Calu3 (cell line): ENCODE results near the gene LCNL1. TPM values are rescaled to one million over a fixed set of nuclear protein-coding genes. Genes with fewer than 3 reads are reported as not detected.

Experiments used
- BruUV-seq: library from RNA; stranded (reverse); fragments of 400-500 nt; replicated peaks from 2 replicates; lab custom pipeline; 2021; lab: Mats Ljungman, UMichigan
- CTCF ChIA-PET: fragments of 300-600 bp; sonication (Branson Sonifier 250); formaldehyde crosslinking; loops from one replicate; lab custom pipeline; 2022; ENCODE audit warnings: antibody characterized with exemption; lab: Charles Lee
- DNase-seq: peaks from one replicate; pipeline ENCODE4 v3.0.0; 2022
- H3K27ac Mint-ChIP-seq: one replicate; pipeline ENCODE4 v1.8.0; 2022; ENCODE audit warnings: mixed read lengths; ENCODE audit not compliant: unreplicated experiment
- H3K27me3 Mint-ChIP-seq: one replicate; pipeline ENCODE4 v1.8.0; 2022; ENCODE audit warnings: mixed read lengths; ENCODE audit not compliant: unreplicated experiment
- H3K36me3 Mint-ChIP-seq: one replicate; pipeline ENCODE4 v1.8.0; 2022; ENCODE audit warnings: mild to moderate bottlenecking, moderate library complexity, mixed read lengths; ENCODE audit not compliant: insufficient read depth, unreplicated experiment
- H3K4me1 Mint-ChIP-seq: one replicate; pipeline ENCODE4 v1.8.0; 2022; ENCODE audit warnings: mild to moderate bottlenecking, low read depth, mixed read lengths; ENCODE audit not compliant: unreplicated experiment
- H3K4me3 Mint-ChIP-seq: one replicate; pipeline ENCODE4 v1.8.0; 2022; ENCODE audit warnings: mild to moderate bottlenecking, low read depth, moderate library complexity, mixed read lengths; ENCODE audit not compliant: unreplicated experiment
- H3K9me3 Mint-ChIP-seq: one replicate; pipeline ENCODE4 v1.8.0; 2022; ENCODE audit warnings: low read depth, mixed read lengths; ENCODE audit not compliant: unreplicated experiment
- intact Hi-C: fragments of 100-400 bp; cut with micrococcal nuclease; formaldehyde crosslinking; loops from one replicate; pipeline ENCODE4 v1.10.0; 2022; ENCODE audit not compliant: unreplicated experiment
- total RNA-seq: library from RNA; stranded (reverse); gene quantifications from 2 replicates; pipeline ENCODE4 v1.2.3, GENCODE V29; 2022
- TF ChIP-seq, protein P1 (sequence below): fragments of 200-600 bp; IDR thresholded peaks from one replicate; pipeline ENCODE4 v1.8.0; 2022; ENCODE audit warnings: antibody characterized with exemption; ENCODE audit not compliant: unreplicated experiment

Gene LCNL1
- total RNA-seq, 1 experiment from 2014 or later, result not detected

DNA sequence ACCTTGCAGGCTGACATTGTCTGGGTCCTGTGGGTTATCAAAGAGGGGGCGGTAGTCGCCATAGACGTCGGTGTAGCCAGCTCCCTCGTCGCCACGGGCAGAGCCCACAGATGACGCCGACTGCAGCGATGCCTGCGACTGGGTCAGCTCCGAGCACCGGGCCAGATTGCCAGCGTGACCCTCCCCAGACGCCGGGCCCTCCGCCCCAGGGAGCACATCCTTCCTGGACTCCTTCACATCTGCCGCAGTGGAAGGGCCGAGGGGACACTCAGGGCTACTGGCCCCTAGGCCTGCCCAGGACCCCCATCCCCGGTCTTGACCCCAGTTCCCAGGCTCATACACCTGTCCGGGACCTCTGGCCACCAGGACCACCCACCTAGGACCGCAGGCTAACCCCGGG is 31.4 kb downstream of the LCNL1 start:
- peaks cover 15% of the 10 kb centered on the region for H3K36me3 Mint-ChIP-seq
- no peaks in the 10 kb centered on the region for H3K9me3 Mint-ChIP-seq
- TF ChIP-seq, protein P1, sequence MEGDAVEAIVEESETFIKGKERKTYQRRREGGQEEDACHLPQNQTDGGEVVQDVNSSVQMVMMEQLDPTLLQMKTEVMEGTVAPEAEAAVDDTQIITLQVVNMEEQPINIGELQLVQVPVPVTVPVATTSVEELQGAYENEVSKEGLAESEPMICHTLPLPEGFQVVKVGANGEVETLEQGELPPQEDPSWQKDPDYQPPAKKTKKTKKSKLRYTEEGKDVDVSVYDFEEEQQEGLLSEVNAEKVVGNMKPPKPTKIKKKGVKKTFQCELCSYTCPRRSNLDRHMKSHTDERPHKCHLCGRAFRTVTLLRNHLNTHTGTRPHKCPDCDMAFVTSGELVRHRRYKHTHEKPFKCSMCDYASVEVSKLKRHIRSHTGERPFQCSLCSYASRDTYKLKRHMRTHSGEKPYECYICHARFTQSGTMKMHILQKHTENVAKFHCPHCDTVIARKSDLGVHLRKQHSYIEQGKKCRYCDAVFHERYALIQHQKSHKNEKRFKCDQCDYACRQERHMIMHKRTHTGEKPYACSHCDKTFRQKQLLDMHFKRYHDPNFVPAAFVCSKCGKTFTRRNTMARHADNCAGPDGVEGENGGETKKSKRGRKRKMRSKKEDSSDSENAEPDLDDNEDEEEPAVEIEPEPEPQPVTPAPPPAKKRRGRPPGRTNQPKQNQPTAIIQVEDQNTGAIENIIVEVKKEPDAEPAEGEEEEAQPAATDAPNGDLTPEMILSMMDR, result no peak
- CTCF ChIA-PET, result no interaction called here
- DNase-seq, result no peak
- no peaks in the 10 kb centered on the region for H3K4me1 Mint-ChIP-seq
- H3K27me3 Mint-ChIP-seq, result no peaks in the 10 kb centered on the region
- no peak overlapping the region for H3K27ac Mint-ChIP-seq
- no TSS peak for BruUV-seq
- H3K4me3 Mint-ChIP-seq, result no peak overlapping the region
- intact Hi-C loops, result no loop called here

DNA sequence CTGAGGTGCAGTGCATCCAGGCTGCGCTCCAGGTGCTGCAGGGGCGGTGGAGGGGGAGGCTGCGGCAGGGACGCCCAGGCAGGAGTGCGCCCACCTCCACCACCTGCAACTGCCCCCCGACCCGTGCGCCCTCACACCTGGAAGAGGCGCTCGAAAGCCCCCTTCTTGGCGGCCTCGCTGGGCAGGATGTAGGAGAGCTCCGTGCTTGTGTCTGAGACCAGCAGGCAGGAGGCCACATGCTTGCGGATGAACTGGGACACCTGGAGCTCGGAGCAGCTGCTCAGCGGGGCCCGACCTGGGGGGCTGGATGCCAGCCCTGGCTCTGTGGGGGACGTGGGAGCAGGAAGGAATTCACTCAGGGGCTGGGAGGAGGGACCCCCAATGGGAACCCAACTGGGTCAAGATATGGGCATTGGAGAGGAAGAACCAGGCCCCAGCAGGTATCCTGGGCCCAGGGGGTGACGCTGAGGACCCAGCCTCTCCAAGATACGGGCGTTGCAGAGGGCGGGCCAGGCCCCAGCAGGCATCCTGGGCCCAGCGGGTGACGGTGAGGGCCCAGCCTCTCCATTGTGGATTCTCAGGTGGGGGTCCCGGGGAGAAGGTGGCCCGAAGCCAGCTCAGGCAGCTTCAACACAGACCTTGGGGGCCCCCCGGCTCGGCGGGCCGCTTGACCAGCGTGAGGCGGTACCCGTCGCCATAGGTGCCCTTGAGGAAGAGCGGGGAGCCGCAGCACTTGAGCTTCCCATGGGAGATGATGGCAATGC is 32.2 kb downstream of the LCNL1 start:
- TF ChIP-seq, protein P1, result no peak
- no peak for DNase-seq
- no TSS peak for BruUV-seq
- CTCF ChIA-PET, result interaction anchor here (0.5 kb wide), 1 partner anchor 58 kb away, joined by 7 read pairs; no protein-coding TSS in a partner anchor
- Mint-ChIP-seq H3K4me1 (no peaks in the 10 kb centered on the region), H3K4me3 (no peak overlapping the region), H3K9me3 (no peaks in the 10 kb centered on the region), H3K27ac (no peak overlapping the region), H3K27me3 (no peaks in the 10 kb centered on the region), H3K36me3 (peaks cover 18% of the 10 kb centered on the region)
- intact Hi-C loops, result no loop called here

DNA sequence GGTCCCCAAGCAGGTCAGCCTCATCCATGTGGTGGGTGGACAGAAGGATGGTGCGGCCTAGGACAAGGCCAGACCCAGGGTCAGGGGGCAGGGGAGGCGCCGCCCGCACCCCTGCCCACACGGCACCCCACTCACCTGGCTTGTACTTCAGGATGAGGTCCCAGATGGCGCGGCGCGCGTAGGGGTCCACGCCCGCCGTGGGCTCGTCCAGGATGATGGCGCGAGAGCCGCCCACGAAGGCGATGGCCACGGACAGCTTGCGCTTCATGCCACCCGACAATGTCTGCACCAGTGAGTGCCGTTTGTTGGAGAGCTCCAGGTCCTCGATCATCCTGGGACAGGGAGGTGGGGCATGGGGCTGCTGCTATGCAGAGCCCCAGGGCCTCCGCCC is 32.7 kb downstream of the LCNL1 start:
- no peak for DNase-seq
- Mint-ChIP-seq H3K27me3 (no peaks in the 10 kb centered on the region), H3K4me1 (no peaks in the 10 kb centered on the region), H3K36me3 (peaks cover 18% of the 10 kb centered on the region), H3K27ac (no peak overlapping the region), H3K4me3 (no peak overlapping the region), H3K9me3 (no peaks in the 10 kb centered on the region)
- TF ChIP-seq, protein P1, result no peak
- CTCF ChIA-PET, result interaction anchor here (0.5 kb wide), 1 partner anchor 58 kb away, joined by 7 read pairs; no protein-coding TSS in a partner anchor
- intact Hi-C loops, result no loop called here
- BruUV-seq, result no TSS peak

DNA sequence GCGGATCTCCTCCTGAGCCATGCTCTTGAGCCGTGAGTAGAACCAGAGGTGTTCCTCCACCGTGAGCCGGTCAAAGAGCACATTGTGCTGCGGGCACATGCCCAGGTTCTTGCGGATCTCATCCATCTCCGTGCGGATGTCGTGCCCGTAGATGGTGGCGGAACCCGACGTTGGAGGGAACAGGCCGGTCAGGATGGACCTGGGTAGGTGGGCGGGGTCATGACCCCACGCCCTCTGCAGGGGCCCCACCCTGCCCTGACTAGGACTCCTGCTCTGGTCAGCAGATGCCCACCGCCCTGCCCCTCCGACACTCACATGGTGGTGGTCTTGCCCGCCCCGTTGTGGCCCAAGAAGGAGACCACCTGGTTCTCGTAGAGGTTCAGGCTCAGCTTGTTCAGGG is 33.2 kb downstream of the LCNL1 start:
- Mint-ChIP-seq H3K27me3 (no peaks in the 10 kb centered on the region), H3K4me1 (no peaks in the 10 kb centered on the region), H3K27ac (no peak overlapping the region), H3K9me3 (no peaks in the 10 kb centered on the region), H3K36me3 (peaks cover 18% of the 10 kb centered on the region), H3K4me3 (no peak overlapping the region)
- intact Hi-C loops, result no loop called here
- no TSS peak for BruUV-seq
- no peak for DNase-seq
- CTCF ChIA-PET, result interaction anchor here (0.5 kb wide), 1 partner anchor 57 kb away, joined by 7 read pairs; no protein-coding TSS in a partner anchor
- TF ChIP-seq, protein P1, result no peak
